ENCODE results near the gene SH3PXD2A.

- no peak for TF ChIP-seq POLR2A (IDR thresholded peaks at IDR 0.05; ENCODE audit: low read depth, low read length)
- no peak for TF ChIP-seq POLR2AphosphoS5 (IDR thresholded peaks at IDR 0.05; ENCODE audit: low read depth, low read length)
Measured at GRCh38 chr10:103893817-103894216, 38.4 kb upstream of the SH3PXD2A start.

Measured in GM12891 (cell line).